Measurements from ENCODE around the gene USP5. TPM values are rescaled to one million over a fixed set of nuclear protein-coding genes. Genes with fewer than 3 reads are reported as not detected.

The USP5 gene
- total RNA-seq, 1 donor from 2014 or later = 66.2 TPM

DNA sequence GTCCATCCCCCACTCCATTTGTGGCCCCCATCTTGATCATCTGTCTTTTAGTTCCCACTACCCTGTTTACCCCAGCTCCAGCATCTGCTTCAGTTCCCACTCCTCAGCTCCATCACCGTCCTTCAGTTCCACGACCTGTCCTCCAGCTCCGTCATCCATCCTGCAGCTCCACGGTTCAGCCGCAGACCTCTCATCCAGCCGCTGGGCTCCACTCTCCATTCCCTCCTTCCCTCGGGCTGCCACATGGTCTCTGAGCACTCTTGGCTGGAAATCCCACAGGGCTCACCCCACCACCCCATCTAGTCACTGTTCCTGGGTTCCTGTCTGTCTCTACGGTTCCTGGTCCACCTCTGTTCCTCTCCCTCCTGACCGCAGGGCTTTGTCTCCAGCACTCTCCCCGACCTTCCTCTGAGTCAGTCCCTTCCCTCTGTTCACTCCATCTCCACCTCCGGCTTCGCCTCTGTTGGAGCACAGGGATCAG, 27.0 kb upstream of the USP5 start:
- DNase-seq = no peak
- no peak for ATAC-seq
- intact Hi-C loops (cut with micrococcal nuclease) = loop anchor here (5.0 kb wide), 1 partner anchor 88 kb away; no protein-coding TSS in a partner anchor

DNA sequence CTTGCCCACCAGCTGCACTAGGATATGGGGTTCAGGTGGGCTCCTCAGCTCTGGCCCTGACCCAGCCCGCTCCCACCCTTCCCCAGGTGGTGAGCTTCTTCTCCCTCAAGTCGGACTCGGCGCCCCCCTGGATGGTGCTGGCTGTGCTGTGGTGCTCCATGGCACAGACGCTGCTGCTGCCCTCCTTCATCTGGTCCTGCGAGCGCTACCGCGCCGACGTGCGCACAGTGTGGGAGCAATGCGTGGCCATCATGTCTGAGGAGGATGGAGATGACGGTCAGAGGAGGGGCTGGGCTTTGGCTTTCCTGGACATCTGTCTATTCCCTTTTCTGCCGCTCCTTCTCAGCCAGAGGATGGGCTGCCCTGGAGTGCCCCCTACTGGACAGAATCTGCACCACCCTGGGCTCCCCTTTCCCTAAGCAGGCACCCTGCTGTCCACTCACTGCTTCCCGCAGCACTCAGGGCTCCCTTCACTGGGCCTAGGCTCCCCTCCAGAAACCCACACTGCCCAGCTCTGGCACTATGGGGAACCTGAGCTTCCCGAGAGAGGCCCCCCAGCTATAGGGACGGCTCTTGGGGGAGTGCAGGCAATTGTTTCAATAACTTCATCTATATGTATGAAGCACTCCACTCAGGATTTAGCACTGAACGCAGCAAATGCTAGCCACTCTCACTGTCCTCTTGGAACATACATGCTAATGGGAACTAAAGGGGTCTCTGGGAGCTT, 26.4 kb upstream of the USP5 start:
- DNase-seq (peak; percentile 90), ATAC-seq (peak; percentile 55)
- intact Hi-C loops (cut with micrococcal nuclease) = loop anchor here (5.0 kb wide), 1 partner anchor 88 kb away; no protein-coding TSS in a partner anchor

DNA sequence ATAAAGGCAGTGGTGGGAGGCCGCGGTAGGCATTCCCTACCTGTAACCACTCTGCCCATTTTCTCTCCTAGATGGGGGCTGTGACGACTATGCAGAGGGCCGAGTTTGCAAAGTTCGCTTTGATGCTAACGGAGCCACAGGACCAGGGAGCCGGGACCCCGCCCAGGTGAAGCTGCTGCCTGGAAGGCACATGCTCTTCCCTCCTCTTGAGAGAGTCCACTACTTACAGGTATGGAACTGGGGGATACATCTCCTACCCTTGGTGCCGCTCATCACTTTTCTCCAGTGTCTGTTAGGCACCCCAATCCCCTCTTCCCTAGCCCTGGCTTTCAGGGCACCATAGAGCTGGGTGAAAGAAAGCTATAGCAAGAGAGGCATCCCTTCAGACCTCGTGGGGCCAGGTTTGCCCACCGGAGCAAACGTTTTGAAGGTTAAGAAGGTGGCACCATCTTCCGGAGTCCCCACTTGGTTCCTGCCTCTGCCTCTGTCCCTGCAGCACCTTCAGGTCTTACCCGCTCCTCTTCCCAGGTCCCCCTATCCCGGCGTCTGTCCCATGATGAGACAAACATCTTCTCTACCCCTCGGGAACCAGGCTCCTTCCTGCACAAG, 25.7 kb upstream of the USP5 start:
- DNase-seq = no peak
- ATAC-seq = no peak
- intact Hi-C loops (cut with micrococcal nuclease) = loop anchor here (5.0 kb wide), 1 partner anchor 89 kb away; no protein-coding TSS in a partner anchor

DNA sequence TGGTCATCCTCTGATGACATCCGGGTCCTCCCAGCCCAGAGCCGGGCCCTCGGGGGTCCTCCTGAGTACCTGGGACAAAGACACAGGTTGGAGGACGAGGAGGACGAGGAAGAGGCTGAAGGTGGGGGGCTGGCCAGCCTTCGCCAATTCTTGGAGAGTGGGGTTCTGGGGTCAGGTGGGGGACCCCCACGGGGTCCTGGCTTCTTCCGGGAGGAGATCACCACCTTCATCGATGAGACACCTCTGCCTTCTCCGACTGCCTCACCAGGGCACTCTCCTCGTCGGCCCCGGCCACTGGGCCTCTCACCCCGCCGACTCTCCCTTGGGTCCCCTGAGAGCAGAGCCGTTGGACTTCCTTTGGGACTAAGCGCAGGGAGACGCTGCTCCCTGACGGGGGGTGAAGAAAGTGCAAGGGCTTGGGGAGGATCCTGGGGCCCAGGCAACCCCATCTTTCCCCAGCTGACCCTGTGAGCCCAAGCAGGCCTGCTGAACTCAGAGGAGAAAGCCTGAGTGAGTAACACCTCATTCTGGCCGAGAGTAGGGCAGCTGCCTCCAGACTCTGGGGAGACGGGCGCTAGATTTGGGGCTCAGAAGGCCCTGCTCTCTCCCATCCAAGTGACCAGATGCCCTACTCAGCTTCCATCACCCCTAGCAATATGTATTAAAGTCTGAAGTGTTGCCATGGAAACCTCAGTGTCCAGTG, 25.1 kb upstream of the USP5 start:
- ATAC-seq (no peak), DNase-seq (no peak)
- intact Hi-C loops (cut with micrococcal nuclease) = loop anchor here (5.0 kb wide), 1 partner anchor 90 kb away; no protein-coding TSS in a partner anchor

DNA sequence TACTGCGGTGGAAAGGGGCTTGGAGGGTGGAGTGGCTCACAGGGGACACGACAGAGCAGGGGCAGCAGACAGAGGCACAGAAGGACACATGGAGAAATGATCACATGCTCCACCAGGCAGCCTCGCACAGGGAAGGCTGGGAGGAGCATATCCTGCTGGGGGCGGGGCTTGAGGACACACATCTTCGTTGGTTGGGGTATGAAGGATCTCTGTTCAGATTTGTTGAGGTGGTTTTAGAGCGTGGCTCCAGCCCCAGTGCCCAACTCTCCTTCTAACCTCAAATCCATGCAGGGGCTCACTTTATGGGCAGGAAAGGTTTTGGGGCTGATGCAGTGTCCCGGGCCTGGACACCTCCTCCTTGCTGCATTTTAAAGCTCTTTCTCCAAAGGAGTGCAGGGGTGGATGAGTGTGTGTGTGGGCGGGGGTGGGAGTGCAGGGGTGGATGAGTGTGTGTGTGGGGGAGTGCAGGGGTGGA, 24.5 kb upstream of the USP5 start:
- intact Hi-C loops (cut with micrococcal nuclease) = loop anchor here (5.0 kb wide), 1 partner anchor 90 kb away; no protein-coding TSS in a partner anchor
- peak; percentile 66 for ATAC-seq
- DNase-seq = peak; percentile 92

DNA sequence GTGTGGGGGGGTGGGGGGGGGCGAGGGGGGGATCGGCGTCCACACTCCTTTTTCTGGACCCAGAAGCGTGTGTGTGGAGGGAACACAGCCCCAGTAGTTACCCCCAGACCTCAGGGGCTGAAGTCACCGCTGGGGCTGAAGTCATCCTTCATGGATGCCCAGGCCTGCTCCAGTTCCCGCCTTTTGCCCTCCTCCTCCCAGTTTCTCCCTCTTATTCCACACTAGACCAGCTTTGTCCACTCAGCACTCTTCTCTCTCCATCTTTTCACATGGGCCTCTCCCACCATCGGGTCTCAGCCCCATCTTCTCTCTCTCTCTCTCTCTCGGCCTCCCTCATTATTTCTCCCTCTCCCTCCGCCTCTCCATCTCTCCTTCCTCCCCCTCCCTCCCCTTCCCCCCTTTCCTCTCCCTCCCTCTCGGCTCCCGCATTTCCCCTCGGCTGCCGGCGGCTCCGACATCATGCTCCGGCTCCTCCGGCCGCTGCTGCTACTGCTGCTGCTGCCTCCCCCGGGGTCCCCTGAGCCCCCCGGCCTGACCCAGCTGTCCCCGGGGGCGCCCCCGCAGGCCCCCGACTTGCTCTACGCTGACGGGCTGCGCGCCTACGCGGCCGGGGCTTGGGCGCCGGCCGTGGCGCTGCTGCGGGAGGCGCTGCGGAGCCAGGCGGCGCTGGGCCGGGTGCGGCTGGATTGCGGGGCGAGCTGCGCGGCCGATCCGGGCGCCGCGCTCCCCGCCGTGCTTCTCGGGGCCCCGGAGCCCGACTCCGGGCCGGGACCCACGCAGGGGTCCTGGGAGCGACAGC, 23.8 kb upstream of the USP5 start, which contains the start of gene P3H3:
TSS of gene P3H3 (plus strand) at position 426 of the 799 bp plus-strand sequence. CDS start at position 460, 34 bp downstream.
- intact Hi-C loops (cut with micrococcal nuclease) = loop anchor here (5.0 kb wide), 1 partner anchor 91 kb away; no protein-coding TSS in a partner anchor
- ATAC-seq = peak; percentile 31
- peak; percentile 64 for DNase-seq

DNA sequence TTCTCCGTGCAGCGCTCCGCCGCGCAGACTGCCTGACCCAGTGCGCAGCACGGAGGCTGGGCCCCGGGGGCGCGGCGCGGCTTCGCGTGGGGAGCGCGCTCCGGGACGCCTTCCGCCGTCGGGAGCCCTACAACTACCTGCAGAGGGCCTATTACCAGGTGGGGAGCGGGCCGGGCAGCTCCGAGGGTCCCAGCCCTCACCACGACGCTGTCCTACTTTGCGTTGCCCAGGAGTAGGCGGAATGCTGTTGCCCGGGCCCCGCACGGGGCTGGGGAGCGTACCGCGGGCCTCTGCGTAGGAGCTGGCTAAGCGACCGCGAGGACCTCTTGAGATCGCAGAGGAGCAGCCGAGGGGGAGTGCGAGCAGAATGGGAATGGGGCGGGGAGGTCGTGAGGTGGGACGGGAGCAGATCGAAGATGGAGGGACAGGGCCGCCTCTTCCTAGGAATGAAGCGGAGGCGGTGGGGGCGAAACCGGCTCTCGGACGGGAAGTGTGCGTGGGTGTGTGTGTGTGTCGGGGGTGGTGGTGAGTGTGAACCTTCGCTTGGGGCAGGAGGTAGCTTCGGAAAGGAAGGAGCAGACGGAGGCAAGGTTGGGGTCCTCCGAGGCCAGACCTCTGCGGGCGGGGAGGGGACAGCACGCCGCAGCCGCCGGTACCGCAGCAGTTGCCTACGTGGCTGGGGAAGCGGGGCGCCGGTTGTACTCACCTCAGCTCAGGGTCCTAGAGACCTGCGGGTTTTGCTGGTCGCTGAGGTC, 23.0 kb upstream of the USP5 start:
- intact Hi-C loops (cut with micrococcal nuclease) = loop anchor here (5.0 kb wide), 1 partner anchor 92 kb away; no protein-coding TSS in a partner anchor
- peak; percentile 63 for DNase-seq
- peak; percentile 29 for ATAC-seq

DNA sequence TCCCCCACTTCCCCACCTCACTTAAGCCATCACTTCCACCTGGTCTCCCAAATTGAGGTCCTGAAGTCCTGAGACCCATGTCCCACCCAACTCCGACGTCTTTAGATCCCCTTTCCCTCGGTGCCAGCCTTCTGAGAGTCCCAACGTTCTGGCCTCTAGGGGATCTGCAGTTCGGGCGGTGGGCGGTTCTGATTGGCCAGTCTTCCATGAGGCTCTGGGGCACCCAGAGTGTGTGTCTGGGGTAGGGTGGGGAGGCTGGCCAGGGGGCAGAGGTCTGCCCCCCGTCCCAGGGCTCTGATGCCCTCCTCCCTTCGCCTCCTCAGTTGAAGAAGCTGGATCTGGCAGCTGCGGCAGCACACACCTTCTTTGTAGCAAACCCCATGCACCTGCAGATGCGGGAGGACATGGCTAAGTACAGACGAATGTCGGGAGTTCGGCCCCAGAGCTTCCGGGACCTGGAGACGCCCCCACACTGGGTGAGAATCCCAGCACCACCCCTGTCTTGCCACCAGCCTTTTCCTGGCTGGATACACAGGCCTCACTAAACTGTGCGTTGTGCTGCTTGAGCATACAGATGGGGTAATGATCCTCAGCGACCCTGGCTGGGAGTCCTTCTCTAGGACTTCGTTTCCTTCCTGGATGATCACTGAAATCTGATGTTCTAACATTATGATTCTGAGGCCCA, 22.3 kb upstream of the USP5 start:
- ATAC-seq (peak; percentile 4), DNase-seq (peak; percentile 44)
- intact Hi-C loops (cut with micrococcal nuclease) = loop anchor here (5.0 kb wide), 1 partner anchor 92 kb away; no protein-coding TSS in a partner anchor

DNA sequence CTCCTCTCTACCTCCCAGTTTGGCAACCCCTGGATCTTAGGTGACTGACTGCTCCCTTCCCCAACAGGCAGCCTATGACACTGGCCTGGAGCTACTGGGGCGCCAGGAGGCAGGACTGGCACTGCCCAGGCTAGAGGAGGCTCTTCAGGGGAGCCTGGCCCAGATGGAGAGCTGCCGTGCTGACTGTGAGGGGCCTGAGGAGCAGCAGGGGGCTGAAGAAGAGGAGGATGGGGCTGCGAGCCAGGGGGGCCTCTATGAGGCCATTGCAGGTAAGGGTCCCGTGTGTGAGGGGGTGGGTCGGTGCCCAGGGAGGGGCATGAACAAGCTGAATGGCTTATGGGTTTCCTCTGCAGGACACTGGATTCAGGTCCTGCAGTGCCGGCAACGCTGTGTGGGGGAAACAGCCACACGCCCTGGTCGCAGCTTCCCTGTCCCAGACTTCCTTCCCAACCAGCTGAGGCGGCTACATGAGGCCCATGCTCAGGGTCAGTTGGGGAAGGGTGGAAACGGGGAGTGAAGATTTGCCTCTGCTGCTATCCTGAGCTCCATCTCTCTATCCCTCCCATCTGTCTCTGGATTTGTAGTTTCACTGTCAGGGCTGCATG, 21.6 kb upstream of the USP5 start:
- DNase-seq (no peak), ATAC-seq (no peak)
- intact Hi-C loops (cut with micrococcal nuclease) = no loop called here

DNA sequence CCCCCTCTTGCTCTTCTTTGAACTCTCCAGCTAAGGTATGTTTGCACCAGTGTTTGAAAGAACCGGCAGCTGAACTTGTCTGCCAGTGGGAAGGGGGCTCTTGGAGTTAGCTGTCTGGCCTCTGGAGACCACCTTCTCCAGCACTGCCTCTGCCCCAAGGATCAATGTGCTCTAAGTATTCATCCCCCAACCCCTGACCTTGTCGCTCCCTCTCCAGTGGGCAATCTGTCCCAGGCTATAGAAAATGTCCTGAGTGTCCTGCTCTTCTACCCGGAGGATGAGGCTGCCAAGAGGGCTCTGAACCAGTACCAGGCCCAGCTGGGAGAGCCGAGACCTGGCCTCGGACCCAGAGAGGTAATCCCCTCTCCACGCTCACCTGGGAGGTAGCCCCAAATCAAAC, 21.0 kb upstream of the USP5 start:
- ATAC-seq = no peak
- no peak for DNase-seq
- intact Hi-C loops (cut with micrococcal nuclease) = no loop called here

DNA sequence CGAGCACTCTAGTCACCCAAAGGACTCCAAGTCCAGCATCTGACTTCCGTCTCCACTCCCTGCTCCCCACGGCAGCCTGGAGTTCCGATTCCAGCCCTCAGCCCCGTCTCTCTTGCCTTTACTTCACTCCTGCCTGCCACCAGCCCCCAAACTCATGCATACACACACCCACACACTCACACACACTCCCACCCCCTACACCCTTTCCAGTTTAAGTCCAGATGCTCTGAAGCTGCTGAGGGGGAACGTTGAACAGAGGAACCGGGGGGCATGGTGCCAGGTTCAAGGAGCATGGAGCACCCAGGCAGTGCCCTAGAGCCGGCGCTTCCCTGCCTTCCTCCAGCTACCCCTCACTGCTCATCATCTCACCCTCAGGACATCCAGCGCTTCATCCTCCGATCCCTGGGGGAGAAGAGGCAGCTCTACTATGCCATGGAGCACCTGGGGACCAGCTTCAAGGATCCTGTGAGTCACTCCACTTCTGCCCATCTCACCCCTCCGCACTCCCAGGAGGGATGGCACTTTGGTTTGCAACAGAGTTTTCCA, 20.4 kb upstream of the USP5 start:
- intact Hi-C loops (cut with micrococcal nuclease) = no loop called here
- ATAC-seq (no peak), DNase-seq (no peak)

DNA sequence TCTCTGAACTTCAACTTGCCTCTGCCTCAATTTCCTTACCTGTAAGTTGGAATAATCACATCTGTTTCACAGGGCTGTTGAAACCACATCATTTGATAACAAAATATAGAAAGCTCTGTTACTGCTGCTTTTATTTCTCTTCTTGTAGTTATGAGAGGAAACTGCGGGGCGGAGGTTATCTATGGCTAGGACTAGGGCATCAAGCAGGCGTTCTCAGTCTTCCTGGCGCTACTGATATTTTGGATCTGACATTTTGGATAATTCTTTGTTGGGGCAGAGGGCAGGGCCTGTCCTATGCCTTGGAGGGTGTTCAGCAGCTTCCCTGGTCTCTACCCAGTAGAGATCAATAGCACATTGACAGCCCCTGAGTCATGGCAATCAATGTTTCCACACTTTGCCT, 19.8 kb upstream of the USP5 start:
- ATAC-seq (no peak), DNase-seq (no peak)
- intact Hi-C loops (cut with micrococcal nuclease) = no loop called here

DNA sequence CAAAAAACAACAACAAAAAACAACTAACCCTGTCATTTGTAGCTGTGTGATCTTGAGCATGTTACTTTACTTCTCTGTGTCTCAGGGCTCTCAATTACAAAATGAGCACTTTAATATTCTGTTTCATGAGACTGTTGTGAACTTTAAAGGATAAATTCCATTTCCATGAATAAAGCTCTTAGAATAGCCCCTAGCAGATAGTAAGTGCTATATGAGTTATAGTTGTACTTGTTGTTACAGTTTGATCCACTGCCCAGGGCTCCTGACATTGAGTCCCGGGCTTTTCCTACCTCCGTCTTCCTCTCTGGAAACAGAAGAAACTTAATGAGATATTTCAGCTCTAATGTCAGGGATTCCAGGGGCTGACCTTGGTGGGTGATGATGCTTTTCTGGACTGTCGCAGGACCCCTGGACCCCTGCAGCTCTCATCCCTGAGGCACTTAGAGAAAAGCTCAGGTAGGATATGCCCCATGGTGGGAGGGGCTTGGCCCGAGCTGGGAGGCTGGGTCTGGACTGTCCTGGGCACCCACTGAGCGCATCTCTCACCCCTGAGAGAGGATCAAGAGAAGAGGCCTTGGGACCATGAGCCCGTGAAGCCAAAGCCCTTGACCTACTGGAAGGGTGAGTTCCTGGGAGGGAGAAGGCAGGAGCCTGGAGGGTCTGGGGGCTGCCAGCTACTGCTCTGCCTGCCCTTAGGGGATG, 18.6 kb upstream of the USP5 start:
- ATAC-seq (peak; percentile 58), DNase-seq (peak; percentile 51)
- intact Hi-C loops (cut with micrococcal nuclease) = no loop called here

DNA sequence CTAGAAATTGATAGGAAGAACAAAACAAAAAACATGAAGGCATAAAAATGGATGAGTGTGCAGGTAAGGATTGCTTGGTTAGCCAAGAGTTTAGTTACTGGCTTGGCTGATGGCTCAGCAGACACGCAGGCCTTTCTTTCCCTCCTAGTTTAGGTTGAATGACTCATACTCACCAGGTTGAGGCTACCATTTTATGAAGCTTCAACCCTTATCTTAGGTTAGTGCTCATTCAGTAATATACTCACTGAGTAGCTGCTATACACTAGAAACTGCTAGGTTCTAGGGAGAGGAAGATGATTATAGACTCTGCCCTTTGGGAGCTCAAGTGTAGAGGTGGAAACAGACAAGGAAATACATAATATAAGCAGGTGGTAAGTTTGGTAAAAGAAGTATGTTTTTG, 17.7 kb upstream of the USP5 start:
- DNase-seq = no peak
- ATAC-seq = no peak
- intact Hi-C loops (cut with micrococcal nuclease) = no loop called here

DNA sequence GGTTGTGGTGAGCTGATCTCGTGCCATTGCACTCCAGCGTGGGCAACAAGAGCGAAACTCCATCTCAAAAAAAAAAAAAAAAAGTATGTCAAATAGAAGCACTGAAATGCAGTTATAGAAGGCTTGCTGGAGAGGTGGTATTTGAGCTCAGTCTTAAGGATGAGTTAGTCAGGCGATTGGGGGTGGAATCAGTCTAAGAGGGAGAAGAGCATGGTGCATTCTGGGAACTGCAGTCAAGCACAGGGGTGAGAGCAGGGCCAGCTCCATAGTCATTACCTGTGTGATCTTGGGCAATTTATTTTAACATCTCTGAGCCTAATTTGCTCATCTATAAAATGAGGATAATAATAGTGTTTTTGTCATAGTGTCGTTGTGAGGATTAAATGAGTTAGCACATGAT, 17.1 kb upstream of the USP5 start:
- intact Hi-C loops (cut with micrococcal nuclease) = no loop called here
- ATAC-seq (no peak), DNase-seq (no peak)

DNA sequence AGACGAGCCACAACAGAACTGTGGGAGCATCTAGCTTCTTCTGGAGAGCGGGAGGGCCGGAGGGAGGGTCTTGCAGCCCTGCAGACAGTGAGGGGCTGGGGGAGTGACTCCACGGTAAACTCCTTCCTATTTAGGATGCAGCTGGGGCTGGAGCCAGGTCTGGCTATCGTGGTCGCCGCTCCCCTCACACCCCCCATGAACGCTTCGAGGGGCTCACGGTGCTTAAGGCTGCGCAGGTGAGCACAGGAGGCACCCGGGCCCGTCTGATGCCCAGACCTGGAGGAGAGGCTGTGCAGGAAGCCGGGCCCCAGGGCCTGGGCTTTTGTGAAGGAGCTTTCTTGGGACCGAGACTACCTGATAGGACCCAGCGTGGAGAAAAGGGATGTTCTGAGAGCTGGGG, 15.1 kb upstream of the USP5 start:
- intact Hi-C loops (cut with micrococcal nuclease) = no loop called here
- peak; percentile 24 for DNase-seq
- ATAC-seq = no peak

All from left ventricle myocardium superior (tissue), 1 donor.